Measurements from ENCODE around the gene HOXD8.

DNA sequence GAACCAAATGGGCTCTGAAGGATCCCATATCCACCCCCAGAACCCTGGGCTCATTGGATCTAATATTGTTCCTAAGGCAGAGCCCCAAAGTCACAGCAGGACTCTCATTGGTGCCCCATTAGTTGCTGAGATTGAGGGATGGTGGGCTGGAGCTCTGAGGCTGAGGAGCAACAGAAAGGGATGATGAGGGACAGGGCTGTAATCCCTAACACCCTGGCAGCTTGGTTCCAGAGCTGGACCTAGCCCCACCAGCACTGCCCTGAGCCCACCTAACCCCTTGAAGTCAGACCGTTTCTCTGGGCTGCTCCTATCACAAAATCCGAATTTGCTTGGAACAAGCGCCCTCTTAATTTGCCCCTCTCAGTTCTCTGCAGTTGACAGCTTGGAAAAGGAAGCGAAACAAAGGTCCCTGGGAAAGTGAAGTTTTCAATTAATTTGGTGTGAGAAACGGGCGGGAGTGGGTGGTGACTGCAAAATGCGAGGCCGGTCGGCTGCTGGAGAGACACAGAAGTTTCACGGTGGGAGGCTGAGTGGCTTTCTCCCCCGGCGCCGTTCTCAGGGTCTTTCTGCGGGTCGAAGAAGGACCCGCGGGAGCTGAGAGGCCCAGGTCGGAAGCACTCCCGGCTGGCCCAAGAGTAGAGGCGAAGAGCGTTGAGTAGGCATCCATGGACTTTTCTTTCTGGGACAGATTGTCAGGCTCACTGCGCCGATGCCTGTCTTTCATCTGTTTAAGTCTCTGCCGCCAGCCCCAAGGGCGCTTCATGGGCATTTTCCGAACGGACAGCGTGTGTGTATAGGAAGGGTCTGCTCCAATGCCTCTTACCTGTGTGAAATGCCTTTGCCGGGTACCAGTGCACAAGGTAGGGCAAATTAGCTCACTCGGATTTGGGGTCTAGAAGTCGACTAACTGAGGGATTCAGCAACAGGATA, 37.9 kb upstream of the HOXD8 start:
- TF ChIP-seq POLR2AphosphoS5 (IDR thresholded peaks at IDR 0.05; ENCODE audit: low read depth, low read length) (no peak), FOXP2 (optimal IDR thresholded peaks at IDR 0.05; ENCODE audit: borderline replicate concordance, extremely low read depth, extremely low read length, insufficient read depth) (no peak)
- TF ChIP-seq, protein P1, sequence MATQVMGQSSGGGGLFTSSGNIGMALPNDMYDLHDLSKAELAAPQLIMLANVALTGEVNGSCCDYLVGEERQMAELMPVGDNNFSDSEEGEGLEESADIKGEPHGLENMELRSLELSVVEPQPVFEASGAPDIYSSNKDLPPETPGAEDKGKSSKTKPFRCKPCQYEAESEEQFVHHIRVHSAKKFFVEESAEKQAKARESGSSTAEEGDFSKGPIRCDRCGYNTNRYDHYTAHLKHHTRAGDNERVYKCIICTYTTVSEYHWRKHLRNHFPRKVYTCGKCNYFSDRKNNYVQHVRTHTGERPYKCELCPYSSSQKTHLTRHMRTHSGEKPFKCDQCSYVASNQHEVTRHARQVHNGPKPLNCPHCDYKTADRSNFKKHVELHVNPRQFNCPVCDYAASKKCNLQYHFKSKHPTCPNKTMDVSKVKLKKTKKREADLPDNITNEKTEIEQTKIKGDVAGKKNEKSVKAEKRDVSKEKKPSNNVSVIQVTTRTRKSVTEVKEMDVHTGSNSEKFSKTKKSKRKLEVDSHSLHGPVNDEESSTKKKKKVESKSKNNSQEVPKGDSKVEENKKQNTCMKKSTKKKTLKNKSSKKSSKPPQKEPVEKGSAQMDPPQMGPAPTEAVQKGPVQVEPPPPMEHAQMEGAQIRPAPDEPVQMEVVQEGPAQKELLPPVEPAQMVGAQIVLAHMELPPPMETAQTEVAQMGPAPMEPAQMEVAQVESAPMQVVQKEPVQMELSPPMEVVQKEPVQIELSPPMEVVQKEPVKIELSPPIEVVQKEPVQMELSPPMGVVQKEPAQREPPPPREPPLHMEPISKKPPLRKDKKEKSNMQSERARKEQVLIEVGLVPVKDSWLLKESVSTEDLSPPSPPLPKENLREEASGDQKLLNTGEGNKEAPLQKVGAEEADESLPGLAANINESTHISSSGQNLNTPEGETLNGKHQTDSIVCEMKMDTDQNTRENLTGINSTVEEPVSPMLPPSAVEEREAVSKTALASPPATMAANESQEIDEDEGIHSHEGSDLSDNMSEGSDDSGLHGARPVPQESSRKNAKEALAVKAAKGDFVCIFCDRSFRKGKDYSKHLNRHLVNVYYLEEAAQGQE (IDR thresholded peaks at IDR 0.05; ENCODE audit: insufficient read depth in 1 of 2, low read depth in 2 of 2, low read length in 2 of 2) = no peak
